Kidney (tissue), 14 donors: ENCODE data around the gene OLFML2B. TPM values are rescaled to one million over a fixed set of nuclear protein-coding genes. Genes with fewer than 3 reads are reported as not detected.

Experiments
- DNase-seq, 5 donors: peaks; one replicate each; pipeline ENCODE4 v3.0.0-alpha.2; 2013 to 2020
- FAIRE-seq: peaks from 2 replicates; lab custom pipeline; 2012; peaks lifted over from hg19 to GRCh38; lab: Jason Lieb, UNC
- H3K27ac ChIP-seq, 2 donors: one replicate each; pipeline ENCODE4 v1.7.0; 2013; ENCODE audit warnings: low read depth in 2 of 2, low read length in 2 of 2, inconsistent platforms in 1 of 2
- H3K27me3 ChIP-seq: one replicate; pipeline ENCODE4 v1.7.1; 2013; ENCODE audit warnings: low read length, inconsistent platforms; ENCODE audit not compliant: control insufficient read depth, insufficient read depth
- H3K36me3 ChIP-seq, 3 donors: one replicate each; pipeline versions ENCODE4 v1.7.0 to v1.7.1; 2013; ENCODE audit warnings: low read length in 3 of 3, control low read depth in 1 of 3, inconsistent platforms in 1 of 3; ENCODE audit not compliant: insufficient read depth in 3 of 3, control insufficient read depth in 2 of 3
- H3K4me1 ChIP-seq, 3 donors: one replicate each; pipeline versions ENCODE4 v1.7.0 to v1.7.1; 2013; ENCODE audit warnings: low read length in 3 of 3, inconsistent platforms in 1 of 3, low read depth in 1 of 3; ENCODE audit not compliant: control insufficient read depth in 2 of 3, insufficient read depth in 2 of 3
- H3K4me3 ChIP-seq, 3 donors: one replicate each; pipeline versions ENCODE4 v1.7.0 to v1.8.1; 2013; ENCODE audit warnings: low read length in 3 of 3, control low read depth in 1 of 3, inconsistent platforms in 1 of 3
- H3K9ac ChIP-seq, 3 donors: one replicate each; pipeline versions ENCODE4 v1.7.0 to v1.7.1; 2013; ENCODE audit warnings: low read length in 3 of 3, control low read depth in 1 of 3, inconsistent platforms in 1 of 3
- H3K9me3 ChIP-seq, 3 donors: one replicate each; pipeline versions ENCODE4 v1.7.0 to v1.7.1; 2013; ENCODE audit warnings: low read length in 3 of 3, control low read depth in 1 of 3, inconsistent platforms in 1 of 3; ENCODE audit not compliant: control insufficient read depth in 2 of 3, insufficient read depth in 1 of 3
- intact Hi-C: fragments of 100-400 bp; cut with DNase I; formaldehyde crosslinking; loops from one replicate; pipeline ENCODE4 v1.11.1; 2022
- polyA plus RNA-seq: library from polyadenylated mRNA; stranded (reverse); fragments of 350-450 nt; fragmentation: Illumina TruSeq; extraction: RNeasy Lipid Tissue Mini Kit (QIAGEN cat#74804); gene quantifications from one replicate; pipeline ENCODE4 v1.2.3, GENCODE V29; 2014; ENCODE audit warnings: low read depth, low replicate concordance; ENCODE audit not compliant: insufficient read depth
- total RNA-seq: library from RNA; stranded (reverse); fragmentation: NEBNext Ultra II Directional; extraction: Animal tissue kit (Norgen Biotek cat#: 25700); gene quantifications from one replicate; pipeline ENCODE4 v1.2.1, GENCODE V29; 2021
- TF ChIP-seq, protein P1 (sequence below): IDR thresholded peaks from 3 replicates; pipeline ENCODE4 v1.5.1; 2012; ENCODE audit warnings: mild to moderate bottlenecking, moderate library complexity, borderline replicate concordance; ENCODE audit not compliant: insufficient read depth; ENCODE audit errors: extremely low read depth
- donor health status: control.
- donor health status: control.
- donor health status: control.
- donor health status: control.
- donor health status: control.
- donor health status: DM: yes; HTN: yes; CAD: no.
- donor health status: Normal renal cell carcinoma (clear cell type).

The OLFML2B gene
- total and polyA plus RNA-seq, 2 donors from 2014 or later: 2.9 to 6.7 TPM

GRCh38 chr1:161958425-161958824 is 65.2 kb downstream of the OLFML2B start:
- TF ChIP-seq, protein P1, sequence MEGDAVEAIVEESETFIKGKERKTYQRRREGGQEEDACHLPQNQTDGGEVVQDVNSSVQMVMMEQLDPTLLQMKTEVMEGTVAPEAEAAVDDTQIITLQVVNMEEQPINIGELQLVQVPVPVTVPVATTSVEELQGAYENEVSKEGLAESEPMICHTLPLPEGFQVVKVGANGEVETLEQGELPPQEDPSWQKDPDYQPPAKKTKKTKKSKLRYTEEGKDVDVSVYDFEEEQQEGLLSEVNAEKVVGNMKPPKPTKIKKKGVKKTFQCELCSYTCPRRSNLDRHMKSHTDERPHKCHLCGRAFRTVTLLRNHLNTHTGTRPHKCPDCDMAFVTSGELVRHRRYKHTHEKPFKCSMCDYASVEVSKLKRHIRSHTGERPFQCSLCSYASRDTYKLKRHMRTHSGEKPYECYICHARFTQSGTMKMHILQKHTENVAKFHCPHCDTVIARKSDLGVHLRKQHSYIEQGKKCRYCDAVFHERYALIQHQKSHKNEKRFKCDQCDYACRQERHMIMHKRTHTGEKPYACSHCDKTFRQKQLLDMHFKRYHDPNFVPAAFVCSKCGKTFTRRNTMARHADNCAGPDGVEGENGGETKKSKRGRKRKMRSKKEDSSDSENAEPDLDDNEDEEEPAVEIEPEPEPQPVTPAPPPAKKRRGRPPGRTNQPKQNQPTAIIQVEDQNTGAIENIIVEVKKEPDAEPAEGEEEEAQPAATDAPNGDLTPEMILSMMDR: no peak
- DNase-seq (no peak), FAIRE-seq (no peak)
- Histone ChIP-seq H3K27ac (no peak overlapping the region), H3K4me1 (peaks cover 0 to 2% (median 0%) of the 10 kb centered on the region in 3 donors), H3K36me3 (peaks cover 0 to 6% (median 5%) of the 10 kb centered on the region in 3 donors), H3K27me3 (no peaks in the 10 kb centered on the region), H3K9ac (no peak overlapping the region), H3K9me3 (no peaks in the 10 kb centered on the region), H3K4me3 (no peak overlapping the region)
- intact Hi-C loops: no loop called here

DNA sequence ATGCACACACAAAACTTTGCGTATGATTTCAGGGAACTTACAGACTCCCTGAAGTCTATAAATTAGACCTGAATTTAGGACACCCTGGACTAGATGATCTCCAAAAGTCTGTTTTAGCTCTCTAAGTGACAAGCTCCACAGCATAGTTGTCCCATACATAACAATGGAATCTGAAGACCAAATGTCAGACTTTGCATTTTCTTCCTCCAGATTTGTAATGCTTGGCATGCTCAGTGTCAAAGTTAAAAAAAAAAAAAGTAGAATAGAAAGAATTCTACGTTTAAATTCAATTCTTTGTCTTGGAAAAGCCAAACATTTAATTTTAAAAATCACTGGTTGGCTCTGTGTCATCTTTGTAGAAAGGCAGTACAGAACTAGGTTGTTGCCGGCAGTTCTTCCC is 66.7 kb downstream of the OLFML2B start:
- Histone ChIP-seq H3K36me3 (peaks cover 0 to 6% (median 5%) of the 10 kb centered on the region in 3 donors), H3K9ac (no peak overlapping the region), H3K27ac (no peak overlapping the region), H3K27me3 (no peaks in the 10 kb centered on the region), H3K9me3 (no peaks in the 10 kb centered on the region), H3K4me1 (peaks cover 0 to 2% (median 0%) of the 10 kb centered on the region in 3 donors), H3K4me3 (no peak overlapping the region)
- no peak for FAIRE-seq
- TF ChIP-seq, protein P1: no peak
- intact Hi-C loops: no loop called here
- DNase-seq: no peak

GRCh38 chr1:161956097-161956496 is 67.6 kb downstream of the OLFML2B start:
- TF ChIP-seq, protein P1: no peak
- DNase-seq (no peak), FAIRE-seq (no peak)
- Histone ChIP-seq H3K27ac (no peak overlapping the region), H3K4me3 (no peak overlapping the region), H3K9ac (no peak overlapping the region), H3K36me3 (peaks cover 0 to 6% (median 5%) of the 10 kb centered on the region in 3 donors), H3K4me1 (no peaks in the 10 kb centered on the region), H3K27me3 (no peaks in the 10 kb centered on the region), H3K9me3 (no peaks in the 10 kb centered on the region)
- intact Hi-C loops: no loop called here

GRCh38 chr1:161955606-161956005 is 68.1 kb downstream of the OLFML2B start:
- intact Hi-C loops: no loop called here
- no peak for FAIRE-seq
- no peak overlapping the region for H3K27ac ChIP-seq
- no peak for DNase-seq
- H3K4me3 ChIP-seq: no peak overlapping the region
- H3K9me3 ChIP-seq: no peaks in the 10 kb centered on the region
- no peaks in the 10 kb centered on the region for H3K27me3 ChIP-seq
- H3K4me1 ChIP-seq: no peaks in the 10 kb centered on the region
- peaks cover 0 to 6% (median 5%) of the 10 kb centered on the region in 3 donors for H3K36me3 ChIP-seq
- H3K9ac ChIP-seq: no peak overlapping the region
- TF ChIP-seq, protein P1: no peak
